Ishikawa (cell line): ENCODE data around the gene AMER1.

Experiments used
- CEBPB ChIP-seq: IDR thresholded peaks from 2 replicates; pipeline ENCODE4 v1.6.1; 2012
- EGR1 ChIP-seq: IDR thresholded peaks from 2 replicates; pipeline ENCODE4 v1.6.1; 2012
- EP300 ChIP-seq: IDR thresholded peaks from 2 replicates; pipeline ENCODE4 v1.6.1; 2012; ENCODE audit warnings: borderline replicate concordance
- TCF12 ChIP-seq: IDR thresholded peaks from 2 replicates; pipeline ENCODE4 v1.6.1; 2012; ENCODE audit warnings: low read depth
- TF ChIP-seq, protein P1 (sequence below): IDR thresholded peaks from 2 replicates; pipeline ENCODE4 v1.6.1; 2012; ENCODE audit warnings: low read depth, mild to moderate bottlenecking

DNA sequence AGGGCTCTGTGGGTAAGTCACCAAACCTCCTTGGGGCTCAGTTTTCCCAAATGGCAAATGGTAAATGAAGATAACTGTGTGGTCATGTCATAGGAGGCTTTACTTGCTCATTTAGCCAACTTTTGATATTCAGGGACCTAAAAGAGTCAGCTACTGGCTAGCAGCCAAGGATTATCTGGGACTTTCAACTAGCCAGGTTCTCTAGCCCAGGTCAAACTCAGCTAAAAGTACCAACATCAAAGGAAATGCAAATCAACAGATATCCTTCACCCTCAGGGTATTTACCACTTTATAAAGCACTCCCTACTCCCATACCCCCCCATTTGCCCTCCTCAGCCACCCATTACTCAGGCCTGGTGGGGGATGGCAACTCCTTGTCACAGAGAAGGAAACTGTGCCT is 7.5 kb downstream of the AMER1 start:
- TF ChIP-seq, protein P1, sequence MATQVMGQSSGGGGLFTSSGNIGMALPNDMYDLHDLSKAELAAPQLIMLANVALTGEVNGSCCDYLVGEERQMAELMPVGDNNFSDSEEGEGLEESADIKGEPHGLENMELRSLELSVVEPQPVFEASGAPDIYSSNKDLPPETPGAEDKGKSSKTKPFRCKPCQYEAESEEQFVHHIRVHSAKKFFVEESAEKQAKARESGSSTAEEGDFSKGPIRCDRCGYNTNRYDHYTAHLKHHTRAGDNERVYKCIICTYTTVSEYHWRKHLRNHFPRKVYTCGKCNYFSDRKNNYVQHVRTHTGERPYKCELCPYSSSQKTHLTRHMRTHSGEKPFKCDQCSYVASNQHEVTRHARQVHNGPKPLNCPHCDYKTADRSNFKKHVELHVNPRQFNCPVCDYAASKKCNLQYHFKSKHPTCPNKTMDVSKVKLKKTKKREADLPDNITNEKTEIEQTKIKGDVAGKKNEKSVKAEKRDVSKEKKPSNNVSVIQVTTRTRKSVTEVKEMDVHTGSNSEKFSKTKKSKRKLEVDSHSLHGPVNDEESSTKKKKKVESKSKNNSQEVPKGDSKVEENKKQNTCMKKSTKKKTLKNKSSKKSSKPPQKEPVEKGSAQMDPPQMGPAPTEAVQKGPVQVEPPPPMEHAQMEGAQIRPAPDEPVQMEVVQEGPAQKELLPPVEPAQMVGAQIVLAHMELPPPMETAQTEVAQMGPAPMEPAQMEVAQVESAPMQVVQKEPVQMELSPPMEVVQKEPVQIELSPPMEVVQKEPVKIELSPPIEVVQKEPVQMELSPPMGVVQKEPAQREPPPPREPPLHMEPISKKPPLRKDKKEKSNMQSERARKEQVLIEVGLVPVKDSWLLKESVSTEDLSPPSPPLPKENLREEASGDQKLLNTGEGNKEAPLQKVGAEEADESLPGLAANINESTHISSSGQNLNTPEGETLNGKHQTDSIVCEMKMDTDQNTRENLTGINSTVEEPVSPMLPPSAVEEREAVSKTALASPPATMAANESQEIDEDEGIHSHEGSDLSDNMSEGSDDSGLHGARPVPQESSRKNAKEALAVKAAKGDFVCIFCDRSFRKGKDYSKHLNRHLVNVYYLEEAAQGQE, result no peak
- TF ChIP-seq CEBPB (no peak), EGR1 (no peak), TCF12 (no peak), EP300 (no peak)
